HG02870 (cell line): ENCODE data around the gene NAMPT.
"Not testable (repeated sequence)": the region's sequence is repeated elsewhere in the genome, so short reads cannot be mapped to it uniquely, and the experiment has no call there.

Experiments used
- ATAC-seq: cut with Tn5 transposase; IDR thresholded peaks from one replicate; pipeline ENCODE4 v1.9.1; 2021; ENCODE audit warnings: mild to moderate bottlenecking, moderate library complexity; ENCODE audit not compliant: unreplicated experiment

NAMPT gene

GRCh38 chr7:106238830-106239229, 46.0 kb downstream of the NAMPT start:
- ATAC-seq: no peak

GRCh38 chr7:106236065-106236464, 48.7 kb downstream of the NAMPT start:
- no peak for ATAC-seq

- no peak for ATAC-seq
Measured at GRCh38 chr7:106234425-106234824, 50.4 kb downstream of the NAMPT start.

- ATAC-seq: no peak
Measured at GRCh38 chr7:106231856-106232490, 52.8 kb downstream of the NAMPT start.

GRCh38 chr7:106225856-106226255, 58.9 kb downstream of the NAMPT start:
- ATAC-seq: no peak

- ATAC-seq: no peak
Measured at GRCh38 chr7:106224797-106225196, 60.0 kb downstream of the NAMPT start.

GRCh38 chr7:106223156-106223555, 61.6 kb downstream of the NAMPT start:
- ATAC-seq: no peak

- ATAC-seq: no peak
Measured at GRCh38 chr7:106222545-106222944, 62.2 kb downstream of the NAMPT start.

GRCh38 chr7:106220307-106220706, 64.5 kb downstream of the NAMPT start:
- ATAC-seq: no peak

- no peak for ATAC-seq
Measured at GRCh38 chr7:106219170-106219569, 65.6 kb downstream of the NAMPT start.

- no peak for ATAC-seq
Measured at GRCh38 chr7:106218546-106218945, 66.2 kb downstream of the NAMPT start.

- ATAC-seq: no peak
Measured at GRCh38 chr7:106216923-106217542, 67.8 kb downstream of the NAMPT start.

- ATAC-seq: no peak
Measured at GRCh38 chr7:106216517-106216922, 68.3 kb downstream of the NAMPT start.

- no peak for ATAC-seq
Measured at GRCh38 chr7:106215868-106216516, 68.8 kb downstream of the NAMPT start.

GRCh38 chr7:106208944-106209343, 75.8 kb downstream of the NAMPT start:
- ATAC-seq: not testable (repeated sequence)

GRCh38 chr7:106206826-106207541, 77.8 kb downstream of the NAMPT start:
- no peak for ATAC-seq

- no peak for ATAC-seq
Measured at GRCh38 chr7:106205621-106206222, 79.1 kb downstream of the NAMPT start.

- no peak for ATAC-seq
Measured at GRCh38 chr7:106203473-106203872, 81.3 kb downstream of the NAMPT start.

- no peak for ATAC-seq
Measured at GRCh38 chr7:106201164-106201563, 83.6 kb downstream of the NAMPT start.

- no peak for ATAC-seq
Measured at GRCh38 chr7:106199813-106200364, 84.9 kb downstream of the NAMPT start.

GRCh38 chr7:106199024-106199423, 85.8 kb downstream of the NAMPT start:
- ATAC-seq: no peak
